HUES6 (cell line): Measurements from ENCODE around the gene IPPK.
"Not testable (repeated sequence)": the region's sequence is repeated elsewhere in the genome, so short reads cannot be mapped to it uniquely, and the experiment has no call there.

Source experiments
- H3K27ac ChIP-seq: 2 replicates; pipeline ENCODE4 v1.7.0; 2013; ENCODE audit warnings: low read depth, mild to moderate bottlenecking, low read length, inconsistent platforms
- H3K27me3 ChIP-seq: 2 replicates; pipeline ENCODE4 v1.6.1; 2013; ENCODE audit warnings: low read length; ENCODE audit not compliant: control insufficient read depth, insufficient read depth
- H3K36me3 ChIP-seq: 2 replicates; pipeline ENCODE4 v1.6.1; 2013; ENCODE audit warnings: low read length; ENCODE audit not compliant: control insufficient read depth, insufficient read depth
- H3K4me1 ChIP-seq: 2 replicates; pipeline ENCODE4 v1.6.1; 2013; ENCODE audit warnings: low read length; ENCODE audit not compliant: control insufficient read depth, insufficient read depth
- H3K4me3 ChIP-seq: 2 replicates; pipeline ENCODE4 v1.5.1; 2013; ENCODE audit warnings: low read depth, low read length
- H3K9ac ChIP-seq: one replicate; pipeline ENCODE4 v1.6.1; 2013; ENCODE audit warnings: mild to moderate bottlenecking, low read length
- H3K9me3 ChIP-seq: 2 replicates; pipeline ENCODE4 v1.6.1; 2013; ENCODE audit warnings: low read depth, low read length; ENCODE audit not compliant: control insufficient read depth, insufficient read depth

The IPPK gene

DNA sequence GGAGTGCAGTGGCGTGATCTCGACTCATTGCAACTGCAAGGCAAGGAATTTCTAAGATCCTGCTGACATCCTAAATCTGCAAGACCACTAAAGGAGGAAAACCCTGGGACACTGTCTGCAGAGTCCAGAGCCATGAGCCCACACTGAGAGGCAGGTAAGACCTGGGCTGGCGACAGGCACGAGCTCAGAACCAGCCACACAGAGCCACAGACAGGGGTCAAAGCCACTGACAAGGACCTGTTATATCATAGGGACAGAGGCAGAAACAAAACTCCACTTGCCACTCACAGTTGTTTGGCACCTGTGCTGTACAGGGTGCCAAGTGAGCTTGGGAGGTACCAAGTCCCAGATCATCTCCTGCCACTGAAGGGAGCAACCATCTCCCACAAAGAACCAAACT is 34.2 kb downstream of the IPPK start:
- Histone ChIP-seq H3K27me3 (no peaks in the 10 kb centered on the region), H3K9ac (no peak overlapping the region), H3K4me3 (no peak overlapping the region), H3K27ac (no peak overlapping the region), H3K9me3 (no peaks in the 10 kb centered on the region), H3K36me3 (peaks cover 67% of the 10 kb centered on the region), H3K4me1 (no peaks in the 10 kb centered on the region)

- Histone ChIP-seq H3K4me3 (no peak overlapping the region), H3K36me3 (peaks cover 61% of the 10 kb centered on the region), H3K27me3 (no peaks in the 10 kb centered on the region), H3K27ac (no peak overlapping the region), H3K9me3 (no peaks in the 10 kb centered on the region), H3K9ac (no peak overlapping the region), H3K4me1 (no peaks in the 10 kb centered on the region)
Observed at GRCh38 chr9:92634712-92635605, 35.0 kb downstream of the IPPK start.

GRCh38 chr9:92633614-92634278 is 36.2 kb downstream of the IPPK start:
- H3K27me3 ChIP-seq = no peaks in the 10 kb centered on the region
- H3K4me3 ChIP-seq = no peak overlapping the region
- H3K4me1 ChIP-seq = no peaks in the 10 kb centered on the region
- no peak overlapping the region for H3K9ac ChIP-seq
- no peak overlapping the region for H3K27ac ChIP-seq
- no peaks in the 10 kb centered on the region for H3K9me3 ChIP-seq
- H3K36me3 ChIP-seq = peaks cover 56% of the 10 kb centered on the region

DNA sequence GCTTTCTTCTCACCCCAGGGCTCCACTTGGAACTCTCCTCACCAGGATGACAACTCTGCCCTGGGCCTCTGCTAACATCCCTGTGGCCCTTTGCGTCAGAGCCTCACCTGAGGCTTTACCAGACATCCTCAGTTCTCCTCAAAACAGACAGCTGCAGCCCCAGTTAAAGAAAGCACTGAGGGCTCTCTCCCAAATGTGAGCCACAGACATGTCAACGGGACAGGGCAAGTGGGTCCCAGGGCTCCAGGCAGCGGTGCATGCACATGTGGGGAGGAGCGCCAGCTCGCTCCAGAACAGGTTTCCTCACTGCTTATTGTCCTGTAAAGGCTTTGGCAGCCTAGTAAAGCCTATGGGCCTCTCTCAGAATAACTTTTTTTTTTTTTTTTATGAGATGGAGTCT is 37.3 kb downstream of the IPPK start:
- Histone ChIP-seq H3K9ac (no peak overlapping the region), H3K36me3 (peaks cover 48% of the 10 kb centered on the region), H3K27me3 (no peaks in the 10 kb centered on the region), H3K4me1 (no peaks in the 10 kb centered on the region), H3K9me3 (no peaks in the 10 kb centered on the region), H3K27ac (no peak overlapping the region), H3K4me3 (no peak overlapping the region)

GRCh38 chr9:92631452-92632343 is 38.2 kb downstream of the IPPK start:
- H3K4me3 ChIP-seq = no peak overlapping the region

DNA sequence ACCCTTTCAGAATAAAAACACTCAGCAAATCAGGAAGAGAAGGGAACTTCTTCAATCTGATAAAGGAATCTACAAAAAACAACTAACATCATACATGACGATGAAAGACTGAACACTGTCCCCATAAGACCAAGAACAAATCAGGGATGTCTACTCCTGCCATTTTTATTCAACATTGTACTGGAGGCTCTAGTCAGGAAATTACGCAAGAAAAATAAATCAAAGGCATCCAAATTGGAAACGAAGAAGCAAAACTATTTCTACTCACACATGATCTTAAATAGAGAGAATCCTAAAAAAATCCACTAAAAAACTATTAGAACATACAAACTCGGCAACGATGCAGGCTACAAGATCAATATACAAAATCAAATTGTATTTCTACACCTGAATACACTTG is 42.3 kb downstream of the IPPK start:
- Histone ChIP-seq H3K27me3 (no peaks in the 10 kb centered on the region), H3K9ac (no peak overlapping the region), H3K4me1 (no peaks in the 10 kb centered on the region), H3K27ac (no peak overlapping the region), H3K36me3 (peaks cover 26% of the 10 kb centered on the region), H3K9me3 (no peaks in the 10 kb centered on the region), H3K4me3 (no peak overlapping the region)

More at GRCh38 chr9:92631452-92632343, 38.2 kb downstream of the IPPK start:
- Histone ChIP-seq H3K27ac (no peak overlapping the region), H3K4me1 (no peaks in the 10 kb centered on the region), H3K27me3 (no peaks in the 10 kb centered on the region), H3K36me3 (peaks cover 45% of the 10 kb centered on the region), H3K9me3 (no peaks in the 10 kb centered on the region), H3K9ac (no peak overlapping the region)

DNA sequence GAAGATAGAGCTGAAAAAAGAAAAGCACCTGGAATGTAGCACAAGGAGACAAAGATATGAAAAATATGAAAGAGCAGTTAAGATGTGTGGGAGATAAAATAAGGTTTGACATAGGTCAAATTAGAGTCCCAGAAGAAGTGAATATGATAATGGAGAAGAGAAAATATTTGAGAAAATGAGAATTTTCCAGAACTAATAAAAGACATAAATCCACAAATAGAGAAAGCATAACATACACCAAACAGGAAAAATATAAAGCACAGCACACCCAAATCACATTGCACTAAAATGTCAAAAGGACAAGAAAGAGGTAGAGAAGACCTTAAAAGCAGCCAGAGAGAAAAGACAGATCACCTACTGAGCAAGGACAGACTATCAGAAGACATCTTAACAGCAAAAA is 43.4 kb downstream of the IPPK start:
- H3K4me3 ChIP-seq = no peak overlapping the region
- H3K27me3 ChIP-seq = no peaks in the 10 kb centered on the region
- peaks cover 15% of the 10 kb centered on the region for H3K36me3 ChIP-seq
- no peak overlapping the region for H3K27ac ChIP-seq
- H3K9me3 ChIP-seq = no peaks in the 10 kb centered on the region
- H3K9ac ChIP-seq = no peak overlapping the region
- no peaks in the 10 kb centered on the region for H3K4me1 ChIP-seq

- H3K4me3 ChIP-seq, H3K9ac ChIP-seq, H3K4me1 ChIP-seq, H3K27ac ChIP-seq, H3K9me3 ChIP-seq, H3K27me3 ChIP-seq: not testable (repeated sequence)
- H3K36me3 ChIP-seq = peaks cover 33% of the 10 kb centered on the region
Observed at GRCh38 chr9:92623936-92624335, 46.0 kb downstream of the IPPK start.

GRCh38 chr9:92620845-92621244 is 49.1 kb downstream of the IPPK start:
- no peaks in the 10 kb centered on the region for H3K4me1 ChIP-seq
- peaks cover 55% of the 10 kb centered on the region for H3K36me3 ChIP-seq
- H3K27ac ChIP-seq = no peak overlapping the region
- H3K9ac ChIP-seq = no peak overlapping the region
- H3K9me3 ChIP-seq = no peaks in the 10 kb centered on the region
- no peaks in the 10 kb centered on the region for H3K27me3 ChIP-seq
- H3K4me3 ChIP-seq = no peak overlapping the region

GRCh38 chr9:92619601-92620300 is 50.2 kb downstream of the IPPK start:
- no peaks in the 10 kb centered on the region for H3K9me3 ChIP-seq
- peaks cover 63% of the 10 kb centered on the region for H3K36me3 ChIP-seq
- H3K4me3 ChIP-seq = no peak overlapping the region
- no peaks in the 10 kb centered on the region for H3K4me1 ChIP-seq
- no peak overlapping the region for H3K27ac ChIP-seq
- no peaks in the 10 kb centered on the region for H3K27me3 ChIP-seq
- no peak overlapping the region for H3K9ac ChIP-seq
